Loucy (cell line): Measurements from ENCODE around the gene DMWD.

Experiments
- H2AFZ ChIP-seq: fragments of 200-600 bp; sonication (generic); 2 replicates; pipeline ENCODE4 v1.6.0; 2016; ENCODE audit warnings: antibody characterized with exemption, mild to moderate bottlenecking, low read length, moderate library complexity
- H3F3A ChIP-seq: fragments of 200-600 bp; 2 replicates; pipeline ENCODE4 v1.6.0; 2016; ENCODE audit warnings: antibody characterized with exemption, low read depth, mild to moderate bottlenecking
- H3K27me3 ChIP-seq: fragments of 200-600 bp; sonication (generic); 2 replicates; pipeline ENCODE4 v1.6.1; 2014; ENCODE audit warnings: low read length, mild to moderate bottlenecking; ENCODE audit not compliant: insufficient read depth, poor library complexity, severe bottlenecking
- H3K36me3 ChIP-seq: fragments of 200-600 bp; sonication (generic); 2 replicates; pipeline ENCODE4 v1.6.1; 2016; ENCODE audit warnings: low read length; ENCODE audit not compliant: insufficient read depth
- H3K4me1 ChIP-seq: fragments of 200-600 bp; sonication (generic); 2 replicates; pipeline ENCODE4 v1.5.1; 2014; ENCODE audit warnings: low read length, mild to moderate bottlenecking; ENCODE audit not compliant: insufficient read depth, poor library complexity, severe bottlenecking
- H3K4me2 ChIP-seq: fragments of 200-600 bp; sonication (generic); 2 replicates; pipeline ENCODE4 v1.6.0; 2014; ENCODE audit warnings: antibody characterized with exemption, low read length, low read depth, mild to moderate bottlenecking; ENCODE audit not compliant: poor library complexity, severe bottlenecking
- H3K4me3 ChIP-seq: fragments of 200-600 bp; sonication (generic); 2 replicates; pipeline ENCODE4 v1.5.1; 2014; ENCODE audit warnings: low read length, mild to moderate bottlenecking, mixed read lengths; ENCODE audit not compliant: poor library complexity, severe bottlenecking
- H3K79me2 ChIP-seq: fragments of 200-600 bp; sonication (generic); 2 replicates; pipeline ENCODE4 v1.6.1; 2014; ENCODE audit warnings: low read length; ENCODE audit not compliant: insufficient read depth
- H3K9ac ChIP-seq: fragments of 200-600 bp; sonication (generic); 2 replicates; pipeline ENCODE4 v1.6.0; 2014; ENCODE audit warnings: mild to moderate bottlenecking, low read depth, low read length, moderate library complexity; ENCODE audit not compliant: poor library complexity, severe bottlenecking
- H3K9me2 ChIP-seq: fragments of 200-600 bp; sonication (generic); replicated peaks from 2 replicates; pipeline ENCODE4 v1.6.1; 2016; ENCODE audit warnings: low read depth, low read length, mixed read lengths
- H3K9me3 ChIP-seq: fragments of 200-600 bp; sonication (generic); 2 replicates; pipeline ENCODE4 v1.6.1; 2014; ENCODE audit warnings: mild to moderate bottlenecking, antibody characterized with exemption, low read length, low read depth; ENCODE audit not compliant: insufficient read depth
- H4K20me1 ChIP-seq: fragments of 200-600 bp; sonication (generic); 2 replicates; pipeline ENCODE4 v1.6.0; 2014; ENCODE audit warnings: antibody characterized with exemption, low read length, mild to moderate bottlenecking; ENCODE audit not compliant: insufficient read depth, poor library complexity, severe bottlenecking
- EZH2phosphoT487 ChIP-seq: fragments of 200-600 bp; IDR thresholded peaks from 2 replicates; pipeline ENCODE4 v1.6.1; 2018; ENCODE audit warnings: antibody characterized with exemption, mild to moderate bottlenecking, moderate library complexity, borderline replicate concordance
- TF ChIP-seq, protein P1 (sequence below): fragments of 200-600 bp; sonication (generic); conservative IDR thresholded peaks from 2 replicates; pipeline ENCODE4 v1.5.1; 2014; ENCODE audit warnings: mild to moderate bottlenecking, antibody characterized with exemption, low read length

The DMWD gene

GRCh38 chr19:45785097-45785496 lies 7.5 kb downstream of the DMWD start:
- Histone ChIP-seq H3K36me3 (peaks cover 5% of the 10 kb centered on the region; the same call in 1 of the 2 replicates), H2AFZ (no peak overlapping the region), H4K20me1 (peaks cover 31% of the 10 kb centered on the region), H3K9me3 (no peaks in the 10 kb centered on the region), H3K79me2 (no peaks in the 10 kb centered on the region), H3K27me3 (no peaks in the 10 kb centered on the region), H3F3A (no peaks in the 10 kb centered on the region; the same call in 1 of the 2 replicates), H3K4me2 (no peak overlapping the region), H3K9me2 (no peaks in the 10 kb centered on the region), H3K4me1 (no peaks in the 10 kb centered on the region), H3K9ac (no peak overlapping the region), H3K4me3 (no peak overlapping the region)
- TF ChIP-seq EZH2phosphoT487: no peak
- TF ChIP-seq, protein P1, sequence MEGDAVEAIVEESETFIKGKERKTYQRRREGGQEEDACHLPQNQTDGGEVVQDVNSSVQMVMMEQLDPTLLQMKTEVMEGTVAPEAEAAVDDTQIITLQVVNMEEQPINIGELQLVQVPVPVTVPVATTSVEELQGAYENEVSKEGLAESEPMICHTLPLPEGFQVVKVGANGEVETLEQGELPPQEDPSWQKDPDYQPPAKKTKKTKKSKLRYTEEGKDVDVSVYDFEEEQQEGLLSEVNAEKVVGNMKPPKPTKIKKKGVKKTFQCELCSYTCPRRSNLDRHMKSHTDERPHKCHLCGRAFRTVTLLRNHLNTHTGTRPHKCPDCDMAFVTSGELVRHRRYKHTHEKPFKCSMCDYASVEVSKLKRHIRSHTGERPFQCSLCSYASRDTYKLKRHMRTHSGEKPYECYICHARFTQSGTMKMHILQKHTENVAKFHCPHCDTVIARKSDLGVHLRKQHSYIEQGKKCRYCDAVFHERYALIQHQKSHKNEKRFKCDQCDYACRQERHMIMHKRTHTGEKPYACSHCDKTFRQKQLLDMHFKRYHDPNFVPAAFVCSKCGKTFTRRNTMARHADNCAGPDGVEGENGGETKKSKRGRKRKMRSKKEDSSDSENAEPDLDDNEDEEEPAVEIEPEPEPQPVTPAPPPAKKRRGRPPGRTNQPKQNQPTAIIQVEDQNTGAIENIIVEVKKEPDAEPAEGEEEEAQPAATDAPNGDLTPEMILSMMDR: no peak

- H3K4me3 ChIP-seq: no peak overlapping the region
- H4K20me1 ChIP-seq: peaks cover 31% of the 10 kb centered on the region
- no peaks in the 10 kb centered on the region for H3K4me1 ChIP-seq
- H3K9me2 ChIP-seq: no peaks in the 10 kb centered on the region
- no peak overlapping the region for H3K4me2 ChIP-seq
- H3K9ac ChIP-seq: no peak overlapping the region
- TF ChIP-seq, protein P1: no peak
- no peak for TF ChIP-seq EZH2phosphoT487
- no peaks in the 10 kb centered on the region for H3K79me2 ChIP-seq
- H2AFZ ChIP-seq: no peak overlapping the region
- H3K27me3 ChIP-seq: no peaks in the 10 kb centered on the region
- no peaks in the 10 kb centered on the region for H3K9me3 ChIP-seq
- H3K36me3 ChIP-seq: peaks cover 1% of the 10 kb centered on the region; the same call in 1 of the 2 replicates
- no peaks in the 10 kb centered on the region; the same call in 1 of the 2 replicates for H3F3A ChIP-seq
These were observed 8.5 kb downstream of the DMWD start for GRCh38 chr19:45784096-45784495.

- Histone ChIP-seq H4K20me1 (peaks cover 21% of the 10 kb centered on the region), H3K9me3 (no peaks in the 10 kb centered on the region), H3K4me1 (no peaks in the 10 kb centered on the region), H3K9ac (no peak overlapping the region), H3K79me2 (no peaks in the 10 kb centered on the region), H3F3A (no peaks in the 10 kb centered on the region), H3K27me3 (no peaks in the 10 kb centered on the region), H2AFZ (no peak overlapping the region), H3K4me3 (no peak overlapping the region), H3K36me3 (no peaks in the 10 kb centered on the region), H3K4me2 (no peak overlapping the region), H3K9me2 (no peaks in the 10 kb centered on the region)
- TF ChIP-seq, protein P1: no peak
- TF ChIP-seq EZH2phosphoT487: no peak
These were observed 9.5 kb downstream of the DMWD start for GRCh38 chr19:45782820-45783785.
